Peyer's patch (tissue), 4 donors: ENCODE measurements around the gene C11orf71.

Source experiments
- CTCF ChIP-seq, 6 experiments: fragments of 450-650 bp in 4 of 6; fragments of 200-600 bp in 2 of 6; sonication (generic) in 1 of 6; IDR thresholded peaks; one replicate each; pipeline ENCODE4 v1.5.1; 2017 to 2019; ENCODE audit warnings: antibody characterized with exemption in 6 of 6, mild to moderate bottlenecking in 3 of 6, moderate library complexity in 1 of 6
- POLR2A ChIP-seq, 2 donors: fragments of 450-650 bp; IDR thresholded peaks; one replicate each; pipeline ENCODE4 v1.5.1; 2017; ENCODE audit warnings: antibody characterized with exemption in 2 of 2, mild to moderate bottlenecking in 2 of 2, moderate library complexity in 2 of 2

GRCh38 chr11:114367244-114367957 lies 32.9 kb downstream of the C11orf71 start:
- TF ChIP-seq CTCF (IDR thresholded peaks at IDR 0.05) (no peak), POLR2A (IDR thresholded peaks at IDR 0.05) (no peak)
